ENCODE results near the gene ACBD6.

GRCh38 chr1:180327089-180327488 lies 175.3 kb downstream of the ACBD6 start:
- TF ChIP-seq CTCF (conservative IDR thresholded peaks at IDR 0.05; ENCODE audit: low read depth, low read length), result no peak
- no peak for TF ChIP-seq EZH2 (IDR thresholded peaks at IDR 0.05; ENCODE audit: borderline replicate concordance, low read depth, low read length, poor library complexity, severe bottlenecking)
